Activated naive CD4-positive, alpha-beta T cell treated with anti-CD3 and anti-CD28 coated beads, Interleukin-2, amount 50 U/mL, for 16 hours (primary cell): ENCODE data around the gene AGPS.
"Not testable (repeated sequence)": the region's sequence is repeated elsewhere in the genome, so short reads cannot be mapped to it uniquely, and the experiment has no call there.

Source experiments
- DNase-seq: peaks from one replicate; pipeline ENCODE4 v3.0.0-alpha.2; 2020

AGPS gene

DNA sequence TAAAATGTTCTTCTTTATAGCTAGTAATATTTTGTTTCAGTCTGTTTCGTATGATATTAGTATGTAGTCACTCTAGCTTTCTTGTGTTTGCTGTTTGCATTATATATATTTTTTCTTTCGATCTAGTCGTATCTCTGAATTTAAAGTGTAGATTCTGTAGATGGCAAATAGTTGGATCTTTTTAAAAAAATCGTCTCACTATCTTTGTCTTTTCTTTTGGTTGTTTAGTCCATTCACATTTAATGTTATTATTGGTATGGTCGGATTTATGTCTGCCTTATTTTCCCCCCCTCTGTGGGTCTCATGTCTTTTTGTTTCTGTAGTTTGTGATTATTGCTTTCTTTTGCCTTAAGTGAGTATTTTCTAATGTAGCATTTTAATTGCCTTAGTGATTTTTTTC is 84.3 kb downstream of the AGPS start:
- DNase-seq, result no peak

DNA sequence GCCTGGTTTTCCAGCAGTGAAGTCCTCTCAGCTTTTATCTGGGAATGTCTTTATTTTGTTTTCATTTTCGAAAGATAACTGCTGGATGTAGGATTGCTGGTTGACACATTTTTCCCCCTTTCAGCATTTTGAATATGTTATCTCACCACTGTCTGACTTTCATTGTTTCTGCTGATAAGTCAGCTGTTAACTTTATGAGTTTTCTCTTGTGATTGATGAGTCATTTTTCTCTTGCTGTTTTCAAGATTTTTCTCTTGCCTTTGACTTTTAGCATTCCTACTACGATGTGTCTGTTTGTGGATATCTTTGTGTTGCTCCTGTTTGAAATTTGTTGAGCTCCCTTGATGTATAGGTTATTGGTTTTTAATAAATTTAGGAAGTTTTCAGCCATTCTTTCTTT is 85.5 kb downstream of the AGPS start:
- DNase-seq, result no peak

DNA sequence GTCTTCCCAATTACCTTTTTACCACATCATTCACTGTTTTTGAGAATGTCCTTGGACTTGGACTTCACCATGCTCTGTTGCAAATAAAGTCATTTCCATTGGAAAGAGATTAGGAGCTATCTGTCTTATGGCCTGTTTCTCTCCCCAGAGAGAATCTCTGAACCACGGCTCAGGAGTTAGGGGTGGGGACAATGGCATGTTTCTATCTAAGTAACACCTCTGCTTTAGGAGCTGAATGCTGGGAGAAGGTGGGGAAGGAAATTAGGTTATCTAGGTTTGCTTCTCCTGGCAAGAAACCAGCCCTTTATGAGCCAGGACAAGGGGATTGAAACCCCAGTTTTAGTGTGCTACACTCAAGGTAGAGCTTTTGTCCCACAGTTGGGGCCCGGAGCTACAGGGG is 86.3 kb downstream of the AGPS start:
- DNase-seq, result no peak

DNA sequence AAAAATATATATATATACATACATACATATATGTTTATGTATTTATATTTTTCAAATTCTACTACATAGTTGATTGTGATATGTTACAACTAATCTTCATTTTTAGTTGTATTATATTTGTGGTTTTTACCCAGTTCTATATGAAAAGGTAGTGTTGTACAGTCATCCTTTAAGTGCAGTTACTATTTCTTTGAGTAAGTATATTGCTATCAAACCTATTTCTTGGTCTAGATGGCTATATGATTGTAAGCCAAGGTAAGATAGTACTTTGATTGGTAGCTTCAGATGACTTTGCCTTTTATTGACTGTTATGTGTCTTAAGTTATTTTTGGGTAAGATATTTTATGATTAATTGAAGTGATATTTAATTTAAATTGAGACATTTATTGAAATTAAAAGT is 89.6 kb downstream of the AGPS start:
- DNase-seq, result no peak

DNA sequence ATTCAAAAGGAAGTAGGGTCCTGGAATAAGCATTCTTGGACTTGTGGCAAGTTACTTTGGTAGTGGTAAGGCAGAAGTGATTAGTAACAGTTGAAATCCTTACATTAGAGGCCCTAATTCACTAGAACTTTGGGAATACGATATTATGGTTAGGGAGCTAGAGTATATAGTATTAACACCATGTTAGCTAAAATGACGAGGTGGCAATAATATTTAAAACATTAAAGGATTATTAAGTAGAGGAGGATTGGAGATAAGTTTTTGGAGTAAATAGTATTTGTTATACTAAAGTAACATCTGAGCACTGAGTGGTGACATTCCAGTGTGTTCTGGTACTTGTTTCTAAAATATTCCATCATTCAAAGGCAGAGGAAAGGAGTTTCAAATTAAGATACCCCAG is 91.0 kb downstream of the AGPS start:
- DNase-seq, result no peak

DNA sequence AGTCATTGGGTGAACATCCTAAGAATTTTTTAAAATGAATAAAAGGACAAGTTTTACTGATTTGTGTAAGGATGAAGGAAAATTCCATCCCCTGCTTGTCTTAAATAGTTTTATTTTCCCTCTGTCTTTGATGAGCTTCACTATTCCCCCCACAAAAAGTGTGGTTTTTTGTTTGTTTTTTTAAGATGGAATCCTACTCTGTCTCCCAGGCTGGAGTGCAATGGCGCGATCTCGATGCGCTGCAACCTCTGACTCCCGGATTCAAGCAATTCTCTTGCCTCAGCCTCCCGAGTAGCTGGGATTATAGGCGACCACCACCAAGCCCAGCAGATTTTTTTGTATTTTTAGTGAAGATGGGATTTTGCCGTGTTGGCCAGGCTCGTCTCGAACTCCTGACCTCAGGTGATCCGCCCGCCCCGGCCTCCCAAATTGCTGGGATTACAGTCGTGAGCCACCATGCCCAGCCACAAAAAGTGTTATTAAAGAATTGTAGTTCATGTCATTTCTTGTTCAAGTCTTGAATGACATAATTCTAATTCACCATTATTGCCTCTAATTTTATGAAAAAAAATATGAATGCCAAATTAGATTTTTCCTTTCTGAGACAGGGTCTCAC is 91.7 kb downstream of the AGPS start:
- DNase-seq, result no peak

DNA sequence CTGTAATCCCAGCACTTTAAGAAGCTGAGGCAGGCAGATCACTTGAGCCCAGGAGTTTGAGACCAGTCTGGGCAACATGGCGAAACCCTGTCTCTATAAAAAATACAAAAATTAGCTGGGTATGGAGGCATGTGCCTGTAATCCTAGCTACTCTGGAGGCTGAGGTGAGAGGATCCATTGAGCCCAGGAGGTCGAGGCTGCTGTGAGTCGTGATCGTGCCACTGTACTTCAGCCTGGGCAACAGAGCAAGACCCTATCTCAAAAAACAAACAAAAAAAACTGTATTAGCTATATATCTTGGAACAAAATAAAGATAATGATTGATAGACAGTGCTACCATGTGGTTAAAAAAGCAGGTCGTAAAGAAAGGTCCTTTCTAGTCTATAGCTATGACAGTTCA is 93.1 kb downstream of the AGPS start:
- not testable (repeated sequence) for DNase-seq

DNA sequence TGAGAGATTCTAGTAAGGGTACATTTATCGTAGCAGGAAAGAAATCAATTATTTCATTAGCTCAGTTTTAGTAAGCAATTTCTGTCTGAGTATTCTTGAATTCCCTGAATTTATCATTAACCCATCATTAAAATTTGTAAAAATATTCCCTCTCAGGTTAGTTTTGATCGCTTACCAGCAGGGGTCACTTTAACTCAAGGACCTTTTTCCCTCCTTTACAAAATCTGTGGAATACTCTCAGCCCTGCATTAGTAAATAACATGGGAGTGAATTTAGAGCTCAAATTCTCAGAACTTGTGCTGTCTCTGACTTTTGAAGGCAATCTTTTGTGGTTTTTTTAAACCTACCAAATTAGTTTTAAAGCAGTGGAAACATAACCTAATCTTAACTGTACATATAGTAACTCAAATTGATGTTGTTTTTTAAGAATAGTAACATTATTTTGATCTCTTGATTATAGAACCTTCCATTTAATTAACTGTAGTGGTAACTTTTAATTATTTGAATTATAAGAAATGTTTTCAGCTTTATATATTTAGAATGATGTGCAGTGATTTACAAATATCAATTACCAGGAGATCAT is 97.2 kb downstream of the AGPS start:
- DNase-seq, result no peak

DNA sequence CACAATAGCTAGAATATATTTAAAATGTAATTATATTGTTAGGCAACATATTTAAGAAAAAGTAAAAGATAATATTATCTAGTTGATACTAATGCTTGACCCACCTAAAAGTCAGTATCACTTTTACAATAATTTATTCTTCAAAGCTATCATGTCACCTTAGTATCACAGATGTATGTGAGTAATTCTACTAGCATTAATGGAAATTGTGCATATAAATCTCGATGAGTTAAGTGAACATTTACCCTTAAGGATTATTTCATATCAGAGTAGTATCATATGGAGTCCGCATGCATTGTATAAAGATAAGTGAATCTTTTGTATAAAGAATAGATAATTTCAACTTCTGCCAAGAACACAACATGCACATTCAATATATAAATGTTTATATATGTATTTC is 103.4 kb downstream of the AGPS start:
- no peak for DNase-seq

DNA sequence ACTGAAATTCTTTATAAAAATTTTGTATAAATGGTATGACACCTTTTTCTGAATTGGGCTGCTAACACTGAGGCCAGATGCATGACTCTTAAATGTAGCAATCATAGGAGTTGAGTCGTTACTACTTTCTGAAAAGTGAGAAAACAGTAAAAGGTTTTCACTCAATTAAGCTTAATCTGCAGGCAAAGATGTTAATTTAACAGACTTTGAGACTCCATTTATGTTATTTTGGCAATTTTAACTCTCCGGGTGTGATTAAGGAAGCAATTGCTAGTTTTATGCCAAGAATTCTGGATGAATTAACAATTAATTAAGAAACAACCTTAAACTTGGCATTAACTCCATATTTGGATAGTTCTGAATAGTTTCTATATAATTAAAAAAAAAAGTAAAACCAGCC is 104.3 kb downstream of the AGPS start:
- DNase-seq, result no peak

DNA sequence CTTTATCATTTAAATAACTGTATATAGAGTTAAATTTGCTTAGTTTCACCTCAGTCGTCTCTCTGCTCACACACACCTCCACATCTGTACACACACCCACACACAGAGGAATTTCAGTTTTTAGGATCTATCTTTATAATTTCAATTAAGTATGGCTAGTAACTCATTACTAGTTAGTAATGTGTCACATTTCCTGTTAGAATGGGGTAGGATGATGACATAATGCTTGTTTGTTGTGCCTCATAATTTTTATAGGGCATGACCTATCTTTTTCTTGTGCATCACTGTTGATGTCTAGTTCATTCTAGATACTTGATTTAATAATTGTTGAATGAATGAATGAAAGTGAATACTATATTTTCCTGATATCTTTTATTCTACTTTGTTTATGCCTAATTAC is 108.6 kb downstream of the AGPS start:
- DNase-seq, result no peak

DNA sequence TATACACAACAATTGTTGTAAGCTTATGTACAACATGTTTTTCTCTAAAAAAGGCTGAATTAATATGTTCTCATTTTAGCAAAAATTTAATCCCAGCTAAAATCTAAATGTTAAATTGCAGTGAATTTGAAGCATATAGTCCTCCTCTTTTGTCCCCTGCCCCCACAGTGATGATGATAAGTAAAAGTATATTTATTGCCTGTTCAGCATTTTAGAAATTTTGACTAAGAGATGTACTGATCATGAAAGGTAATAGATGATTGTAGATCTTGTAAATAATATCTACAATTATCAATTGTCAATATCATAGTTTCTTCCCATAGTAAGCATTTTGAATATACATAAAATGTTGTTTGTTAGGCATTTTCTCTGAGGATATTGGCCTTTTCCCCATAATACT is 113.9 kb downstream of the AGPS start:
- DNase-seq, result no peak

DNA sequence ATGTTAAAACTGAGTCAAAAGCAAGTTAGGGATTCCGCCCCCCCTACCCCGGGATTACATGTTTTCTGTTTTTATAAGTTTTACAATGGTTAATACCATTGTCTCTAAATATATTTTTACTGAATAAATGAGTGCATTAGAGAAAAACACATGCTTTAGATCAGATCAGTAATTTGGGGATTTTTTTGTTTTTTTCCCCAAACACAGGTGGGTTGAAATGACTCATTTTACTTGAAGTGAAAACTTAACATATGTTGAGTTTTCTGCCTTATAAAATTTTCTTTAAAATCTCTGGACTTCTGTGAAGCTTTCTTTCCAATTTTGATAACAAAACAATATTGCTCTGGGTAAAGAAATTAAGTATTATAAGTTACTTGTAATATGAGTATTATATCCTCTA is 114.4 kb downstream of the AGPS start:
- DNase-seq, result no peak

DNA sequence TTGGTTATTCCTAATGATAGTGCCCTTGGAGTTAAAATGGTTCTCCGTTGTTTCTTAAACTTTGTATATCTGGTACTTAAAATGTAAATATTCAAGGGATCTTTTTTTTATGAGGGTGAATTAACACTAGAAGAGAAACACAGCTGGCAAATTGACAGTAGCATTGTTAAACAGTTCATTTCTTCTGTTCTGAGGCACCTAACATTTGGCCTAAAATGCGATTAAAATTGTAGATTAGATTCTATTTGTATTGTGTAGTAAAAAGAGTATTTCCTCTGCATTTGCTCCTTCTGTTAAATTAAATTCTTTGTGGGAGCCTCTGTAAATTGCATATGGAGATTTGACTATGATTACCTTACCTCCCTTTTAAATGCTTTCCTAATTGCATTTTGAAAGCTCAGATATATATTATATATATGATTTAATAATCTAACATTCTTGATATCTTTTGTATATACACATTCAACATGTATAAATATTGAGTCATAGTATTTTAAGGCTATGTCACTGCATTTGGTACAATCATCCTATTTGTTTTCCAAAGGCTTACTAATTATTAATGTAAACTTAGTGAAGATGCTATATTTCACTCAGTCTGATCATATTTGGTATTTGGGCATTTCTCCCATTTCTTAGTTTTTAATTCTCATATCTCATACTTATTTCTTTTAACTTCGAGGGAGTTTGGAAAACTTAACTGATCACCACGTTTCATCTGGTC is 124.4 kb downstream of the AGPS start:
- no peak for DNase-seq

DNA sequence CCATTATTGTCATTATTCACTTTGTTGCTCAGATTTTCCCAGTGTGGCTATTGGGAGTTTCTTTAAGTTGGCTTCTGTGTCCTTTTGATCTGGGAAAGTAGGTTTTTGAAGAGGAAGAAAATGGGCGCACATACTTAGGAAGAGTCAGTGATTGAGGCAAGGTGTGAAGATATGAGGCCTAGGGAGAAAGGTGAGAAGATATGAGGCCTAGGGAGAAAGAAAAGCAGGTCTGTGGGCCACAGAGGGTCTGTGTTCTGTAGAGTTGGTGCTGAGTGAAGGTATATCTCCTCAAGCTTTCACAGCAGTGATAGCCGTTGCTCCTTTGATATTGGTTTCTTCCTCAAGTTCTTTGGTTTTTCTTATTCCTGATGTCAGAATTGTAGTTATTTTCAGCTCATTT is 126.2 kb downstream of the AGPS start:
- no peak for DNase-seq

DNA sequence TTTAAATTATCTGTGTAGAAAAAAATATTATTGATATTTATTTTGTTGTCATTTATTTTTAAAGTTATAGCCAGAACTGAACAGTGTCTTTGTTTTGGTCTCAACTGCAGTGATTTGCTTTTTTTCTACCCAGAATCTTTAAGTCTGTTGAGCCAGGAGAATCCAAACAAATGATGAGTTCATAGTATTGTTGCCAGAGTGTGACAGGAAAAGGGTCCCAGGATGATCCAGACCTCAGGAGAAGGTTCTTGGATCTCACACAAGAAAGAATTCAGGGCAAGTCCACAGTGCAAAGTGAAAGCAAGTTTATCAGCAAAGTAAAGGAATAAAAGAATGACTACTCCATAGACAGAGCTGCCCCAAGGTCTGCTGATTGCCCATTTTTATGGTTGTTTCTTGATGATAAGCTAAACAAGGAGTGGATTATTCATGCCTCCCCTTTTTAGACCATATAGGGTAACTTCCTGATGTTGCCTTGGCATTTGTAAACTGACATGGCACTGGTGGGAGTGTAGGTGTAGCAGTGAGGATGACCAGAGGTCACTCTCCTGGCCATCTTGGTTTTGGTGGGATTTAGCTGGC is 127.1 kb downstream of the AGPS start:
- DNase-seq, result no peak

DNA sequence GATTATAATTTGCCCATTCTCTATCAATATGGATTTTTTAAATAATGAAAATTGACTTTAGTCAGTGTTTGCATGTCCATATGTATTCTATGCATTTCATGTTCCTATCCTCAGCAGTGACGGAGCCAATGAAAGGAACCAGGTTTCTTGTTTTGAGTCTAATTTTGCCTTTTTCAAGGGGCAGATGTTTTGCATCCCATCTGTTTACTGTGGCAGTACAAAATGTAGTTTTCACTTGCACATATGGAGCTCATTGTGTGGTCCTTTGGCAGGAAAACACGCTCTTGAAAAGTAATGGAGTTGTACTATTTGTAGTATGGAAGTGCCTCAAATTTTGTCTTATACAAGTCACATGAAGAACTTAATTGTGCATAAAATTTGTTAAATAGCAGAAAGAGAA is 127.8 kb downstream of the AGPS start:
- no peak for DNase-seq

DNA sequence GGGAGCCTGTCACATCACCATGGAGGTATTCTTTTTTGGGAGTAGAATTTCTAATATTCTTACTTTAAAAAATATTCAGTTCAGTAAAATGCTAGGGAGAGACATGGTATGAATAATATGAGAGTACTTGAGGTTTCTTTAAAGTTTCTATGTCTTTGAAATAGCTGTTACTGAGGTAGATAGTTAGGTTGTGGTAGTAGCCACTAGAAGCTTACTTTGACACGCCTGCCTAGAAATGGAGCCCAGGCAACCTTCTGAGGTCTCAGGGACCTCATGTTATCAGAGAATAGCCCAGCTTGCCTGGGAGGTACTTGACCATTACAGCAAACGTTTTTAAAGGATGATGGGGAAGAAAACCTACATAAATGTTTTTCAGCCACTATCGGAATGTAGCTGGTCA is 131.2 kb downstream of the AGPS start:
- DNase-seq, result no peak

DNA sequence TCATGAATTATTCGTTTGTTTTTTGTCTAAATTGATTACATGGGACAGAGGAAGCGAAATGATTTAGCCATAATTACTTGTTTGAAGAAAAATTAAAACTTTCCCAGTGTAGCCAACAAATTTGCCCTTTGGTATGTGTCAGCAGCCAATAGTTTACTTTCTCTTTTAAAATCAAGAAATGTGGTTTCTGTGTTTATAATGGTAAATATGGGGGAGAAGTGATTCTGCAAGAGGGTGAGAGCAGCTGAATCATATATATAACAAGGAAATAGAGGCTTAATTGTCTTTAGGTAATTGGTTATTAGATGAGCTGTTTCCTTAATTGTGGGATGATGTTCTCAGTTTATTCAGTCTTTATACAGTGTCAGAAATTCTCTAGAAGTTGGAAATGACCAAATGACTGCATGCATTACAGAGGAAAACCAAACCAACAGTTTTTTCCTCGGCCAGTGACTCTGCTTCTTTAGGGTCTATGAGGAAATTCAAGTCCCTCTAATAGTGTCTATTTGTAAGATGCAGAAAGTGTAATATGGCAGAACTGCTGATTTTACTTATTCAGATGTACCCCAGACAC is 132.9 kb downstream of the AGPS start:
- no peak for DNase-seq

DNA sequence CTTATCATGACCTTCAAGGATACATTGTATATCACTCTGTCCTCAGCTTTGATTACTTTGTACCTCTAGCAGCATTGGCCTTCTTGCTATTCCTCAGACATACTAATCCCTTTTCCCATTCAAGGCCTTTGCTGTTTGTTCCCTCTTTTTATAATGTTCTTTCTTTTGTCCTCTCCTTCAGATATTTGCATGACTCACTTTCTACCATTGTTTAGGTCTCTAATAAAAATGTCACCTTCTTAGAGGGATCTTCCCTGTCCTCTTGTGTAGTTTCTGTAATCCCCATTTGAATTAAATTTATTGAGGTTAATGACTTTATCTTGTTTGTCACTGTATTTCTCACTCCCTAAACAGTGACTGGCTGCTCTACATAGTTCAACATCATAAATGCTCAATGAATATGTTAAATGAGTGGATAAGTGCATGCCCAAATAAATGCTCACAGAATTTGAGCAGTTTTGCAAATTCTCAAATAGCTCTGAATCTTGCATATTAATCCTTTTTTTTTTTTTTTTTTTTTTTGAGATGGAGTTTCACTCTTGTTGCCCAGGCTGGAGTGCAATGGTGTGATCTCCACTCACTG is 135.9 kb downstream of the AGPS start:
- DNase-seq, result no peak

DNA sequence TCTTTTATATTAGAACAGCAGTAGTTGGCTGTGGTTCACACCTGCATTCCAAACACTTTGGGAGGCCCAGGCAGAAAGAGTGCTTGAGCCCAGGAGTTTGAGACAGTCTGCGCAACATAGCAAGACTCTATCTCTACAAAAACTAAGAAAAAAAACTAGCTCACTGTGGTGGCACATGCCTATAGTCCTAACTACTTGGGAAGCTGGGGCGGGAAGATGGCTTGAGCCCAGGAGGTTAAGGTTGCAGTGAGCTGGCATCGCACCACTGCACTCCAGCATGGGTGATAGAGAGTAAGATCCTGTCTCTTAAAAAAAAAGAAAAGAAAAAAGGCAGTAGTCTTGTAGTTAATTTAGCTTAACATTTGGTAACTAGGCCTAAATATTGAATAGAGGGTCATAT is 136.6 kb downstream of the AGPS start:
- no peak for DNase-seq

DNA sequence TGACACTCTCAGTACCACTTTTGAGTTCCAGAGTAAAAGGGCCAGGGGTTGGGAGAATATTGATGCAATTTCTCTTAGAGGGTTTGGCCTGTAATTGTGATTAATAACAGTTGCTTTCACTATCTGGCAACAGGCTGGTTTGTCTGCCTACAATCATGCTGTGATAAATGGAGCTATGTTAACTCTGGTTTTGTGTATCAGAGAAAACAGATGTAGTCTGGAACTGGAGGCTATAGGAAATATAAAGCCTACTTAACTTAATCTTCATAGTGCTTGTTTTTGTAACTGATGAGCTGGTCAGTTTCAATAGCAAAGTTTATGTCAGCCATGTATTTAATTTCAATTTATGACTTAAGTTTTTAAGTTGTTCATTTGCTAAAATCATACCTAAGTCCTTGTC is 138.0 kb downstream of the AGPS start:
- DNase-seq, result no peak

DNA sequence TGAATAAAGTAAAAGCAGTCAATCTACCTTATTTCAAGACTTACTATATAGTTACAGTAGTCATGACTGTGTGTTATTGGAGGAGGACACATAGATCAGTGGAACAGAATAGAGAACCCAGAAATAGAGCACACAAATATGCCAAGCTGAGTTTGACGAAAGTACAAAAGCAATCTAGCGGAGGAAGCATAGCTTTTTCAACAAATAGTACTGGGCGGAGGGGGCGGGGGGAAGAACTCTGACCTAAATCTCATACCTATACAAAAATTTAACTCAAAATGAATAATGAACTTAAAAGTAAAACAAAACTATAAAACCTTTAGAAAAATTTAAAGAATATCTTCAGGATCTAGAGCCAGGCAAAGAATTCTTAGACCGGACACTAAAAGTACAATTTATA is 139.1 kb downstream of the AGPS start:
- no peak for DNase-seq

DNA sequence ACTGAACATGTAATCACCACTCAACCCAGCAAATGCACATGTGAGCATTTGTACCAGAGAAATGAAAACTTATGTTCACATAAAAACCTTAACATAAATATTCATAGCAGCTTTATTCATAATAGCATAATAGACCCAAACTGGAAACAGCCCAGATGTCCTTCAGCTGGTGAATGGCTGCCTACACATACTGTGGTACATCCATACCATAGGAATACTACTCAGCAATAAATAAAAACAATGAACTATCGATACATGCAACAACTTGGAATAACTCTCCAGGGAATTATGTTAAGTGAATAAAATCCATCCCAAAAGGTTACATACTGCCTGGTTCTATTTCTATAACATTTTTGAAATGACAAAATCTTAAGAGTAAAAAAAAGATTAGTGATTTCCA is 140.0 kb downstream of the AGPS start:
- no peak for DNase-seq
